K562 (cell line): ENCODE measurements around the gene PTPRG.

ENCODE experiments used
- DNMT1 ChIP-seq: fragments of 450-650 bp; IDR thresholded peaks from 2 replicates; pipeline ENCODE4 v1.6.1; 2016; ENCODE audit warnings: antibody characterized with exemption, mild to moderate bottlenecking
- FOSL1 ChIP-seq: fragments of 200-800 bp; sonication (Bioruptor generic); conservative IDR thresholded peaks from 2 replicates; pipeline ENCODE4 v1.6.1; 2016; ENCODE audit warnings: missing genetic modification characterization, missing compliant biosample characterization
- JUNB ChIP-seq: fragments of 450-650 bp; formaldehyde crosslinking; conservative IDR thresholded peaks from 2 replicates; pipeline ENCODE4 v1.4.0; 2020; ENCODE audit warnings: mild to moderate bottlenecking
- POLR2A ChIP-seq: fragments of 450-650 bp; conservative IDR thresholded peaks from 2 replicates; pipeline ENCODE4 v1.6.1; 2016
- TAF1 ChIP-seq: IDR thresholded peaks from 2 replicates; pipeline ENCODE4 v1.6.1; 2011; ENCODE audit warnings: mild to moderate bottlenecking, low read length, moderate library complexity; ENCODE audit not compliant: insufficient read depth, control insufficient read depth, severe bottlenecking; ENCODE audit errors: extremely low read depth
- U2AF2 ChIP-seq: fragments of 200-400 bp; formaldehyde crosslinking; optimal IDR thresholded peaks from 2 replicates; pipeline ENCODE3; 2017; ENCODE audit warnings: low read depth, mild to moderate bottlenecking, low read length
- ZNF23 ChIP-seq: fragments of 250-450 bp; sonication (Bioruptor Pico); IDR thresholded peaks from 2 replicates; pipeline ENCODE4 v1.4.0; 2020; ENCODE audit warnings: mild to moderate bottlenecking
- TF ChIP-seq, protein P1 (sequence below), 3 experiments: IDR thresholded peaks in 2 of 3; conservative IDR thresholded peaks in 1 of 3; 2 replicates each; pipeline ENCODE4 v1.5.1; 2011 to 2012; ENCODE audit warnings: low read length in 3 of 3, mild to moderate bottlenecking in 3 of 3, control low read depth in 2 of 3, improper control_type of control experiment in 1 of 3, inconsistent platforms in 1 of 3, low read depth in 1 of 3, mixed read lengths in 1 of 3, moderate library complexity in 1 of 3; ENCODE audit not compliant: insufficient read depth in 2 of 3

DNA sequence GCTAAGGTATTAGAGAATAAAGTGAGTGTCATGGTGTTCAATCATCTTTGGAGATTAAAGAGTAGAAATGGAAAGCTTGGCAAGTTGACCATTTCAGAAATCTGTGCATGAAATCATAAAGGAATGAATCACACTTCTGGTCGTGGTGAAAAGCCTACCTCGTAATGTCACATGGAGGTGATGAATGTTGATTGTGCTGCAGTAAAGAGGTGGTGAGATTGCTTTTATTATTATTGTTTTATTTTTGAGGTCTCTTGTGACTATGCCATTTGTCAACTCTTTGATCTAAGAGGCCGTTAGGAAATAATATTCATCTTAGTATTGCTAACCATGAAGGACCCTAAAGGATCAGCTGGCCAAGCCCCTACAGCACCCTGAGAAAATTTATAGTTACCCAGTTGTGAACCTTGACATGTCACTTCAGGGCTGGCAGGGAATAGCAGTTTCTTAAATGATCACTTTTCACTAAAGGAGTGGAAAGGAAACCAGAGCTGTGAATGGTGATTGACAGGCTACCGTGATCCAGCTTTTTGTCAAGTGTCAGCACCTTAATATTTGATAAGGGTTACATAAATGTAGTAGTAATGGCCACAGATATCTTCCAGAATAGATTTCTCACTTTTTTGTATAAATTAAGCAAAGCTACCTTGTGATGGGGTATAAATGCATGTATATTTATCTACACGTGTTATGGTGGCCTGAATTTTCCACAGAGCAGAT, 203.9 kb downstream of the PTPRG start:
- TF ChIP-seq JUNB (CRISPR knock-in tag) (no peak), FOSL1 (tag) (no peak), TAF1 (no peak), ZNF23 (CRISPR knock-in tag) (no peak), U2AF2 (no peak), POLR2A (no peak), DNMT1 (no peak)
- TF ChIP-seq, protein P1, sequence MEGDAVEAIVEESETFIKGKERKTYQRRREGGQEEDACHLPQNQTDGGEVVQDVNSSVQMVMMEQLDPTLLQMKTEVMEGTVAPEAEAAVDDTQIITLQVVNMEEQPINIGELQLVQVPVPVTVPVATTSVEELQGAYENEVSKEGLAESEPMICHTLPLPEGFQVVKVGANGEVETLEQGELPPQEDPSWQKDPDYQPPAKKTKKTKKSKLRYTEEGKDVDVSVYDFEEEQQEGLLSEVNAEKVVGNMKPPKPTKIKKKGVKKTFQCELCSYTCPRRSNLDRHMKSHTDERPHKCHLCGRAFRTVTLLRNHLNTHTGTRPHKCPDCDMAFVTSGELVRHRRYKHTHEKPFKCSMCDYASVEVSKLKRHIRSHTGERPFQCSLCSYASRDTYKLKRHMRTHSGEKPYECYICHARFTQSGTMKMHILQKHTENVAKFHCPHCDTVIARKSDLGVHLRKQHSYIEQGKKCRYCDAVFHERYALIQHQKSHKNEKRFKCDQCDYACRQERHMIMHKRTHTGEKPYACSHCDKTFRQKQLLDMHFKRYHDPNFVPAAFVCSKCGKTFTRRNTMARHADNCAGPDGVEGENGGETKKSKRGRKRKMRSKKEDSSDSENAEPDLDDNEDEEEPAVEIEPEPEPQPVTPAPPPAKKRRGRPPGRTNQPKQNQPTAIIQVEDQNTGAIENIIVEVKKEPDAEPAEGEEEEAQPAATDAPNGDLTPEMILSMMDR (IDR thresholded peaks at IDR 0.05 in 2 of 3, conservative IDR thresholded peaks at IDR 0.05 in 1 of 3; ENCODE audit: insufficient read depth in 2 of 3, low read depth in 1 of 3, low read length in 3 of 3), result no peak
